BLaER1 (cell line): Measurements from ENCODE around the gene SLC37A1.
"Not testable (repeated sequence)": the region's sequence is repeated elsewhere in the genome, so short reads cannot be mapped to it uniquely, and the experiment has no call there.

Source experiments
- H3K27ac ChIP-seq: shearing (Covaris generic); formaldehyde crosslinking; 2 replicates; pipeline ENCODE4 v1.8.1; 2022
- H3K27me3 ChIP-seq: shearing (Covaris generic); formaldehyde crosslinking; 2 replicates; pipeline ENCODE4 v1.8.1; 2022
- H3K36me3 ChIP-seq: shearing (Covaris generic); formaldehyde crosslinking; 2 replicates; pipeline ENCODE4 v1.8.1; 2022
- H3K4me1 ChIP-seq: shearing (Covaris generic); formaldehyde crosslinking; 2 replicates; pipeline ENCODE4 v1.8.1; 2022
- H3K4me2 ChIP-seq: shearing (Covaris generic); formaldehyde crosslinking; 2 replicates; pipeline ENCODE4 v1.8.1; 2022
- H3K4me3 ChIP-seq: shearing (Covaris generic); formaldehyde crosslinking; 2 replicates; pipeline ENCODE4 v1.8.1; 2022
- H3K9ac ChIP-seq: shearing (Covaris generic); formaldehyde crosslinking; 2 replicates; pipeline ENCODE4 v1.8.1; 2022
- H3K9me3 ChIP-seq: shearing (Covaris generic); formaldehyde crosslinking; 2 replicates; pipeline ENCODE4 v1.8.1; 2022
- H4K20me1 ChIP-seq: shearing (Covaris generic); formaldehyde crosslinking; 2 replicates; pipeline ENCODE4 v1.8.1; 2022
- Cebpa-rat ChIP-seq: shearing (Covaris generic); IDR thresholded peaks from 2 replicates; pipeline ENCODE4 v1.8.1; 2022

SLC37A1 gene

DNA sequence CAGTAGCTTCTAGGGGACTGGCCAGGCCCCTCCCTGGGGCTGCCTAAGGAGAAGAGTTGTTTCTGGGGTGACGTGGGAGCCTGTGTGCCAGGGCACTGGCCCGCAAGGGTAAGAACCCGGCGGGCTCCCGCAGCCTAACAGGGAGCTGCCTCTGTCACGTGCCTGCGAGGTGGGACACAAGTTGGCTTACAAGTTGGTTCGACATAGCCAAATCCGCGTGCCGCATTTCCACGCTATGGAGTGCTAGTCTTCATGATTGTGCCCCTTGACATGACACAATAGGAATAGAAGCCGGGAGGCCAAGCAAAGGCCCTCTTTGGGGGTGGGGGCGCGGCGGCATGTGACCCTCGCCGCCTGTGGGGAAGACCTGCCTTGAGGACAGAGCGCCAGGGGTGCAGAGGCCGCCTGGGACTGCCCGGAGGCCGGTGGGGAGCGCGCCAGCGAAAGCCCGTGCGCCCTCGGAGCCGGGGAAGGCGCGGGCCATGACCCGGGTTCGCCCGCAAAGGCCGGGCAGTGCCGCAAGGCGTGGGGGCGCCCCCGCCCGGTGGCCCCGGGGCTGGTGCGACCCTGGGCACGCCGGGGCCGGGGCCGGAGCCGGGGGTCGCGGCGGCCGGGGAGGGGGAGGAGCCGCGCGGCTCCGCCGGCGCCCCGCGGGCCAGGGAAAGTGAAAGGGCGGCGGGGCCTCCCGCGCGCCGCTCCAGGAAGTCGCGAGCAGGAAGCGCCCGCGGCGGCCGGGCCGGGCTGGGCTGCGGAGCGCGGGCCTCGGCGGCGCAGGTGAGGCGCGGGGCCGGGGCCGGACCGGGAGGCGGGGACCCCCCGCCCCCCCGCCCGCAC lies at the start of gene SLC37A1:
TSS of gene SLC37A1 (plus strand) at position 702 of the 834 bp plus-strand sequence. CDS start 4,603 bp downstream, outside the sequence.
- H3K36me3 ChIP-seq, result peaks cover 18% of the 10 kb centered on the region
- TF ChIP-seq Cebpa-rat, result no peak
- peaks cover 11% of the 10 kb centered on the region; the same call in 1 of the 2 replicates for H4K20me1 ChIP-seq
- H3K4me3 ChIP-seq, result peak within 1 kb of the TSS; percentile 92
- H3K9me3 ChIP-seq, result no peaks in the 10 kb centered on the region
- peaks cover 45% of the 10 kb centered on the region for H3K4me1 ChIP-seq
- no peaks in the 10 kb centered on the region for H3K27me3 ChIP-seq
- peak within 1 kb of the TSS; percentile 88 for H3K9ac ChIP-seq
- H3K4me2 ChIP-seq, result peak within 1 kb of the TSS; percentile 93
- peak within 1 kb of the TSS; percentile 92 for H3K27ac ChIP-seq

DNA sequence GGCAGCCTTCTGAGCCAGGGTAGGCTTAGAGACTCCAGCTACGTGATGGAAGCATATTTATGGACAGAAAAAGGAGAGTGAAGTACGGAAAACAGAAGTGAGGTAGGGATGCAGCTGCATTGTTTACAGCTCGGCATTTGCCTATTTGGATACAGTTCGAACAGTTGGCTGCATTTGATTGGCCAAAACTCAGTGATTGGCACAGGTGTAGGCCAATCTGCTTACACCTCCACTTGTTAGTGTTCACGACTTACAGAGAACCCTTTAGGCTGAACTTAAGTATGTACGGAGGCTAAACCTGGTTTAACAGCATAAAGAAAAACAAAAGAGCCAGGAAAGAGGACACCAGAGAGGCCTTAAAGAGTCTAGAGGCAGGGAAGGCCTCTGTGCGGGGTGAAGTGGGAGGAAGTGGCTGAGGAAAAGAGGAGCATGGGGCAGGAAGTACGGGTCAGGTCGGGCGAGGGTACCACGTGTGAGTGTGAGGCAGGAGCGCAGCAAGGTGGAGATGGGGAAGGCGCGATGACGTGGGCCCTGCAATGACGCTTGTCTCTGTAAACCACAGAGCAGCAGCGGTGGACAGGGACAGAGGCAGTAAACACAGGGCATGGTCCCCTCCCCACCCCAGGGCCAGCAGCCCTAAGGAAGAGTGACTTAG lies 49.7 kb upstream of the SLC37A1 start:
- Histone ChIP-seq H3K4me1 (peaks cover 96% of the 10 kb centered on the region), H3K36me3 (no peaks in the 10 kb centered on the region), H3K27ac (peak overlapping the region; percentile 33), H4K20me1 (no peaks in the 10 kb centered on the region), H3K4me2 (peak overlapping the region; percentile 95), H3K9me3 (no peaks in the 10 kb centered on the region), H3K4me3 (no peak overlapping the region; the same call in 1 of the 2 replicates), H3K9ac (no peak overlapping the region), H3K27me3 (no peaks in the 10 kb centered on the region)
- no peak for TF ChIP-seq Cebpa-rat

- Histone ChIP-seq H3K9me3 (no peaks in the 10 kb centered on the region), H3K27me3 (no peaks in the 10 kb centered on the region), H3K4me2 (peak overlapping the region; percentile 95), H3K9ac (no peak overlapping the region), H3K4me1 (peaks cover 85% of the 10 kb centered on the region), H3K27ac (peak overlapping the region; percentile 10; the same call in 1 of the 2 replicates), H4K20me1 (no peaks in the 10 kb centered on the region), H3K36me3 (no peaks in the 10 kb centered on the region), H3K4me3 (peak overlapping the region; percentile 45)
- no peak for TF ChIP-seq Cebpa-rat
Measured at GRCh38 chr21:42465008-42465802, 48.4 kb upstream of the SLC37A1 start.

GRCh38 chr21:42465803-42466127 lies 47.9 kb upstream of the SLC37A1 start:
- Histone ChIP-seq H3K9ac (no peak overlapping the region), H4K20me1 (no peaks in the 10 kb centered on the region), H3K4me1 (peaks cover 79% of the 10 kb centered on the region), H3K27ac (peak overlapping the region; percentile 10; the same call in 1 of the 2 replicates), H3K27me3 (no peaks in the 10 kb centered on the region), H3K4me2 (peak overlapping the region; percentile 95), H3K4me3 (peak overlapping the region; percentile 45), H3K9me3 (no peaks in the 10 kb centered on the region), H3K36me3 (no peaks in the 10 kb centered on the region)
- no peak for TF ChIP-seq Cebpa-rat

GRCh38 chr21:42466700-42467099 lies 47.0 kb upstream of the SLC37A1 start:
- H3K4me2 ChIP-seq, result peak overlapping the region; percentile 95
- no peak for TF ChIP-seq Cebpa-rat
- no peaks in the 10 kb centered on the region for H3K27me3 ChIP-seq
- H3K4me3 ChIP-seq, result no peak overlapping the region
- H3K27ac ChIP-seq, result no peak overlapping the region
- H3K4me1 ChIP-seq, result peaks cover 77% of the 10 kb centered on the region
- no peaks in the 10 kb centered on the region for H3K9me3 ChIP-seq
- no peaks in the 10 kb centered on the region for H4K20me1 ChIP-seq
- H3K36me3 ChIP-seq, result no peaks in the 10 kb centered on the region
- H3K9ac ChIP-seq, result no peak overlapping the region

DNA sequence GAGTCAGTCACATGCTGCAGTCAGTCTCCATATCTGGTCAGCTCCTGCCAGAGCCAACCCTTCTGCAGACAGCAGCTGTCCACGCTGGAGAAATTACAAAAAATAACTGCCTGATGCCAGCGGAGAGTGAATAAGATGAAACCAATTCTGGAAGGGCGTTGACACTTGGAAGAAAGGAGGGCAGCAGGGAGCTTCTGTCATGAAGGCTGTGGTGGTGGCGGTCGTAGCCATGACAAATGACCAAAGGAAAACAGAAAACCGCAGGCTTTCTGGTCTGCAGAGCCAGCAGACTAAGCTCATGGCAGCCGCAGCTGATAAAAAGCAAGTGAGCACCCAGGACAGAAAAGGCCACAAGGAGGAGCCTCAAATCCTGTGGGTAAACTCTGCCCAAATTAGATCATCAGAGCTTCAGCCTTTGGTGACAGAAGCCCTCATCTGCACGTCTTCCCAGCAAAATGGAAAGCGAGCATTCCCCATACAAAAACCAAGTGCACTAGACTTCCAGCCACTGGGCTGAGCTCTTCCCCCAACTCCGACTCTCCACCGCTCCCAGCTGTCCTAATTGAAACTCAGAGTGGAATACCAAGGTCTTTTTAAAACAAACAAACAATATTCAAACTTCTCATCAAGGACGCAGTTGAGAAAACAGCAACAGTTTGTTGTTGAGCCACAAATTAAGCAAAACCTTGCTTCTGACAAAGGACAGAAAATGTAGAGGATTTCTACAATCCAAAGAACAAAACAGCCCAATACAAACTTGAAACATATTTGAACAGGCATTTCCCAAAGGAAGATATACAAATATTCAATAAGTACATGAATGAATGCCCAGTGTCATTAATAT lies 46.3 kb upstream of the SLC37A1 start:
- H3K36me3 ChIP-seq, result no peaks in the 10 kb centered on the region
- H3K27me3 ChIP-seq, result no peaks in the 10 kb centered on the region
- H3K4me1 ChIP-seq, result peaks cover 77% of the 10 kb centered on the region
- no peaks in the 10 kb centered on the region for H3K9me3 ChIP-seq
- H3K27ac ChIP-seq, result no peak overlapping the region
- peak overlapping the region; percentile 95 for H3K4me2 ChIP-seq
- no peak overlapping the region for H3K9ac ChIP-seq
- no peak for TF ChIP-seq Cebpa-rat
- H4K20me1 ChIP-seq, result no peaks in the 10 kb centered on the region
- no peak overlapping the region for H3K4me3 ChIP-seq

GRCh38 chr21:42468491-42469131 lies 45.0 kb upstream of the SLC37A1 start:
- Histone ChIP-seq H3K4me2 (no peak overlapping the region), H3K36me3 (no peaks in the 10 kb centered on the region), H3K4me3 (no peak overlapping the region), H4K20me1 (no peaks in the 10 kb centered on the region), H3K27me3 (no peaks in the 10 kb centered on the region), H3K4me1 (peaks cover 70% of the 10 kb centered on the region), H3K27ac (no peak overlapping the region), H3K9me3 (no peaks in the 10 kb centered on the region), H3K9ac (no peak overlapping the region)
- no peak for TF ChIP-seq Cebpa-rat

DNA sequence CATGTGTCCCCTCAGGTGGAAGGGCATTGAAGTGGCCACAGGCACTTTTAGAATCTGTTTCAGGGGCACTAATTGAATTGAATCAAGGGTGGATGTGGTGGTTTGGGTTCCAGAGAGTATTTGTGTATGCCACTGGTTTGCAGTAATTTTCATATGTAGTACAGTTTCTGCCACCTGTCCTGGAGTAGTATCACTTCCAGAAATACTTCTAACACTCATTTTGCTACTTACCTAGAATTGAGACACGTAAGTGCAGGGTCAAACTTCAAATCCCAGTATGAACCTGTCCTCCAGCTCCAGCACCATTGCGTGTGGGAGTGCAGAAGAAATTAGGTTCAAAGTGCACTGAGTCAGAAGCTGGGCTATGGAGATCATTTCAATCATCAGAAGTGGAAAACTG lies 44.4 kb upstream of the SLC37A1 start:
- Histone ChIP-seq H3K27ac (no peak overlapping the region), H3K27me3 (no peaks in the 10 kb centered on the region), H3K4me2 (no peak overlapping the region), H3K4me3 (no peak overlapping the region), H3K9me3 (no peaks in the 10 kb centered on the region), H3K36me3 (no peaks in the 10 kb centered on the region), H4K20me1 (no peaks in the 10 kb centered on the region), H3K9ac (no peak overlapping the region), H3K4me1 (peaks cover 70% of the 10 kb centered on the region)
- TF ChIP-seq Cebpa-rat, result no peak

DNA sequence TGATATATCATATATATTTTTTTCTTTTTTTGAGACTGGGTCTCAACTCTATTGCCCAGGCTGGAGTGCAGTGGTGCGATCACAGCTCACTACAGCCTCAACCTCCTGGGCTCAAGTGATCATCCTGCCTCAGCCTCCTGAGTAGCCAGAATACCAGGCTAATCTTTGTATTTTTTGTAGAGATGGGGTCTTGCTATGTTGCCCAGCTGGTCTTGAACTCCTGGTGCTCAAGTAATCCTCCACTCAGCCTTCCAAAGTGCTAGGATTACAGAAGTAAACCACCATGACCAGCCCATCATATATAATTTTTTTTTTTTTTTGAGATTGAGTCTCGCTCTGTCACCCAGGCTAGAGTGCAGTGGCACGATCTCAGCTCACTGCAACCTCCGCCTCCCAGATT lies 43.9 kb upstream of the SLC37A1 start:
- H3K9ac ChIP-seq, H3K9me3 ChIP-seq, H4K20me1 ChIP-seq, H3K4me2 ChIP-seq, H3K36me3 ChIP-seq, H3K4me3 ChIP-seq, H3K27ac ChIP-seq, H3K27me3 ChIP-seq: not testable (repeated sequence)
- peaks cover 69% of the 10 kb centered on the region for H3K4me1 ChIP-seq
